Lower leg skin (tissue), 3 donors: ENCODE results near the gene THYN1.

Experiments
- POLR2A ChIP-seq, 2 donors: fragments of 450-650 bp; IDR thresholded peaks; one replicate each; pipeline ENCODE4 v1.6.1; 2016 to 2017; ENCODE audit warnings: antibody characterized with exemption in 2 of 2, mild to moderate bottlenecking in 1 of 2, moderate library complexity in 1 of 2
- TF ChIP-seq, protein P1 (sequence below), 3 donors: fragments of 450-650 bp; IDR thresholded peaks; one replicate each; pipeline ENCODE4 v1.5.1; 2016; ENCODE audit warnings: antibody characterized with exemption in 3 of 3, mild to moderate bottlenecking in 3 of 3, moderate library complexity in 2 of 3

- TF ChIP-seq, protein P1, sequence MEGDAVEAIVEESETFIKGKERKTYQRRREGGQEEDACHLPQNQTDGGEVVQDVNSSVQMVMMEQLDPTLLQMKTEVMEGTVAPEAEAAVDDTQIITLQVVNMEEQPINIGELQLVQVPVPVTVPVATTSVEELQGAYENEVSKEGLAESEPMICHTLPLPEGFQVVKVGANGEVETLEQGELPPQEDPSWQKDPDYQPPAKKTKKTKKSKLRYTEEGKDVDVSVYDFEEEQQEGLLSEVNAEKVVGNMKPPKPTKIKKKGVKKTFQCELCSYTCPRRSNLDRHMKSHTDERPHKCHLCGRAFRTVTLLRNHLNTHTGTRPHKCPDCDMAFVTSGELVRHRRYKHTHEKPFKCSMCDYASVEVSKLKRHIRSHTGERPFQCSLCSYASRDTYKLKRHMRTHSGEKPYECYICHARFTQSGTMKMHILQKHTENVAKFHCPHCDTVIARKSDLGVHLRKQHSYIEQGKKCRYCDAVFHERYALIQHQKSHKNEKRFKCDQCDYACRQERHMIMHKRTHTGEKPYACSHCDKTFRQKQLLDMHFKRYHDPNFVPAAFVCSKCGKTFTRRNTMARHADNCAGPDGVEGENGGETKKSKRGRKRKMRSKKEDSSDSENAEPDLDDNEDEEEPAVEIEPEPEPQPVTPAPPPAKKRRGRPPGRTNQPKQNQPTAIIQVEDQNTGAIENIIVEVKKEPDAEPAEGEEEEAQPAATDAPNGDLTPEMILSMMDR (IDR thresholded peaks at IDR 0.05): no peak
- TF ChIP-seq POLR2A (IDR thresholded peaks at IDR 0.05): no peak
These were observed 3.9 kb upstream of the THYN1 start for GRCh38 chr11:134257101-134257500.
